Parathyroid adenoma (tissue), 2 donors: ENCODE data around the gene ST6GAL1.

Experiments used
- H2AFZ ChIP-seq: fragments of 300-600 bp; sonication (generic); one replicate; pipeline ENCODE4 v1.7.0; 2017; ENCODE audit warnings: antibody characterized with exemption, mild to moderate bottlenecking
- H3K27ac ChIP-seq: fragments of 300-600 bp; sonication (generic); one replicate; pipeline ENCODE4 v1.7.0; 2017
- H3K27me3 ChIP-seq: fragments of 300-600 bp; sonication (generic); one replicate; pipeline ENCODE4 v1.7.0; 2017; ENCODE audit warnings: low read length; ENCODE audit not compliant: control insufficient read depth, insufficient read depth
- H3K36me3 ChIP-seq: fragments of 300-600 bp; sonication (generic); one replicate; pipeline ENCODE4 v1.7.0; 2017; ENCODE audit warnings: low read length; ENCODE audit not compliant: control insufficient read depth, insufficient read depth
- H3K4me1 ChIP-seq: fragments of 300-600 bp; sonication (generic); one replicate; pipeline ENCODE4 v1.7.0; 2017; ENCODE audit warnings: control low read depth
- H3K4me2 ChIP-seq: fragments of 300-600 bp; sonication (generic); one replicate; pipeline ENCODE4 v1.7.0; 2017; ENCODE audit warnings: low read length
- H3K4me3 ChIP-seq: fragments of 300-600 bp; sonication (generic); one replicate; pipeline ENCODE4 v1.7.0; 2017; ENCODE audit warnings: low read depth, low read length
- H3K79me2 ChIP-seq: fragments of 300-600 bp; sonication (generic); one replicate; pipeline ENCODE4 v1.7.0; 2017; ENCODE audit warnings: control low read depth
- H3K9ac ChIP-seq: fragments of 300-600 bp; sonication (generic); one replicate; pipeline ENCODE4 v1.7.0; 2017; ENCODE audit warnings: mild to moderate bottlenecking
- H3K9me3 ChIP-seq: fragments of 300-600 bp; sonication (generic); one replicate; pipeline ENCODE4 v1.7.0; 2017; ENCODE audit warnings: low read length; ENCODE audit not compliant: control insufficient read depth
- TF ChIP-seq, protein P1 (sequence below): fragments of 300-600 bp; sonication (generic); IDR thresholded peaks from one replicate; pipeline ENCODE4 v1.7.0; 2017; ENCODE audit warnings: antibody characterized with exemption, mild to moderate bottlenecking
- donor health status: primary hyperparathyroidism.

Gene ST6GAL1

DNA sequence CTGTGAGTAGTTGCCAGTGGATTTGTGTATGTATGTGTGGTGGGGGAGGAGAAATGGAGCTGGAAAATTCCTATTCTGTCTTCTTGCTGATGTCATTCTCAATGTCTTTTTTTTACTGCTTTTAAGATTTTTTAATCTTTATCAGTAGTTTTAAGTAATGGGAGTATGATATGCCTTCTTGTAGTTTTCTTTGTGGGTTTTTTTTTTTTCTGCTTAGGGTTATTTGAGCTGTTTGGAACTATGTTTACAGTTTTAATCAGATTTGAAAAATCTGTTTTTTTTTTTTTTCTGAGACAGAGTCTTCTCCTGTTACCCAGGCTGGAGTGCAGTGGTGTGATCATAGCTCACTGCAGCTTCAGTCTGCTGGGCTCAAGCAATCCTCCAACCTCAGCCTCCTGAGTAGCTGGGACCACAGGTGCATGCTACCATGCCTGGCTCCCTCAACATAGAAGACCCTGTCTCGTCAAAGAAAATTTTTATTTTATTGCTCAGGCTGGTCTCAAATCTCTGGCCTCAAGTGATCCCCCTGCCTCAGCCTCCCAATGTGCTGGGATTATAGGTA is 171.8 kb downstream of the ST6GAL1 start:
- Histone ChIP-seq H3K27ac (peak overlapping the region; percentile 30), H3K36me3 (no peaks in the 10 kb centered on the region), H3K4me1 (peaks cover 4% of the 10 kb centered on the region)

GRCh38 chr3:187103251-187103650 is 172.9 kb downstream of the ST6GAL1 start:
- no peaks in the 10 kb centered on the region for H3K36me3 ChIP-seq
- no peak overlapping the region for H3K27ac ChIP-seq
- peaks cover 4% of the 10 kb centered on the region for H3K4me1 ChIP-seq
- H3K27me3 ChIP-seq: no peaks in the 10 kb centered on the region
- no peak overlapping the region for H2AFZ ChIP-seq
- H3K79me2 ChIP-seq: no peaks in the 10 kb centered on the region
- no peak overlapping the region for H3K4me2 ChIP-seq
- H3K9ac ChIP-seq: no peak overlapping the region
- TF ChIP-seq, protein P1, sequence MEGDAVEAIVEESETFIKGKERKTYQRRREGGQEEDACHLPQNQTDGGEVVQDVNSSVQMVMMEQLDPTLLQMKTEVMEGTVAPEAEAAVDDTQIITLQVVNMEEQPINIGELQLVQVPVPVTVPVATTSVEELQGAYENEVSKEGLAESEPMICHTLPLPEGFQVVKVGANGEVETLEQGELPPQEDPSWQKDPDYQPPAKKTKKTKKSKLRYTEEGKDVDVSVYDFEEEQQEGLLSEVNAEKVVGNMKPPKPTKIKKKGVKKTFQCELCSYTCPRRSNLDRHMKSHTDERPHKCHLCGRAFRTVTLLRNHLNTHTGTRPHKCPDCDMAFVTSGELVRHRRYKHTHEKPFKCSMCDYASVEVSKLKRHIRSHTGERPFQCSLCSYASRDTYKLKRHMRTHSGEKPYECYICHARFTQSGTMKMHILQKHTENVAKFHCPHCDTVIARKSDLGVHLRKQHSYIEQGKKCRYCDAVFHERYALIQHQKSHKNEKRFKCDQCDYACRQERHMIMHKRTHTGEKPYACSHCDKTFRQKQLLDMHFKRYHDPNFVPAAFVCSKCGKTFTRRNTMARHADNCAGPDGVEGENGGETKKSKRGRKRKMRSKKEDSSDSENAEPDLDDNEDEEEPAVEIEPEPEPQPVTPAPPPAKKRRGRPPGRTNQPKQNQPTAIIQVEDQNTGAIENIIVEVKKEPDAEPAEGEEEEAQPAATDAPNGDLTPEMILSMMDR: no peak
- no peaks in the 10 kb centered on the region for H3K9me3 ChIP-seq
- H3K4me3 ChIP-seq: no peak overlapping the region

More for the DNA sequence above, 171.8 kb downstream of the ST6GAL1 start:
- TF ChIP-seq, protein P1: no peak
- H3K4me3 ChIP-seq: peak overlapping the region; percentile 15
- no peak overlapping the region for H3K9ac ChIP-seq
- H3K4me2 ChIP-seq: peak overlapping the region; percentile 48
- no peaks in the 10 kb centered on the region for H3K27me3 ChIP-seq
- no peaks in the 10 kb centered on the region for H3K9me3 ChIP-seq
- peak overlapping the region; percentile 43 for H2AFZ ChIP-seq
- no peaks in the 10 kb centered on the region for H3K79me2 ChIP-seq

GRCh38 chr3:187104342-187104741 is 174.0 kb downstream of the ST6GAL1 start:
- Histone ChIP-seq H2AFZ (no peak overlapping the region), H3K9ac (no peak overlapping the region), H3K27ac (no peak overlapping the region), H3K27me3 (no peaks in the 10 kb centered on the region), H3K4me1 (peaks cover 4% of the 10 kb centered on the region), H3K36me3 (no peaks in the 10 kb centered on the region), H3K9me3 (no peaks in the 10 kb centered on the region), H3K4me2 (no peak overlapping the region), H3K4me3 (no peak overlapping the region), H3K79me2 (no peaks in the 10 kb centered on the region)
- TF ChIP-seq, protein P1: no peak

DNA sequence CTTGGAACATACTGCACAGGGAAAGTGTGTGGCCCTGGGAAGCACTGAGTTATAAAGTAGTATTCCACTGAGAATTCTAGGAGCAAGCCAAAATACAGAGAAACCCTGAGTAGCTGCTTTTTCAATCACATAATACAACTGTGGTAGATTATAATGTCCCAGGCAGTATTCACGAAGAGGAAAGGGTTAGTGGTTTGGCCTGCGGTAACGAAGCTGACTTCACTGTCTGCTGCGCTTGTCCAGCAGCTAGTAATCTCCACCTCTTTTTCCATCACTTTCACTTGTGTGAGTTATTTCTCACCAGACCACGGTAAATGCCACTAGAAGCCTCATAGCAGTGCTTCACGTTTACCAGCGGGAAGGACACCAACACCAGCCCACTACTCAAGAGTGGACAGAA is 174.6 kb downstream of the ST6GAL1 start:
- Histone ChIP-seq H3K9me3 (no peaks in the 10 kb centered on the region), H3K9ac (no peak overlapping the region), H3K27ac (no peak overlapping the region), H3K4me3 (no peak overlapping the region), H3K79me2 (no peaks in the 10 kb centered on the region), H3K36me3 (no peaks in the 10 kb centered on the region), H3K4me1 (peaks cover 4% of the 10 kb centered on the region), H3K4me2 (no peak overlapping the region), H3K27me3 (no peaks in the 10 kb centered on the region), H2AFZ (no peak overlapping the region)
- TF ChIP-seq, protein P1: no peak

- no peaks in the 10 kb centered on the region for H3K27me3 ChIP-seq
- no peak overlapping the region for H3K4me3 ChIP-seq
- H3K9ac ChIP-seq: no peak overlapping the region
- no peaks in the 10 kb centered on the region for H3K36me3 ChIP-seq
- H3K4me2 ChIP-seq: no peak overlapping the region
- TF ChIP-seq, protein P1: no peak
- no peaks in the 10 kb centered on the region for H3K9me3 ChIP-seq
- peaks cover 4% of the 10 kb centered on the region for H3K4me1 ChIP-seq
- H3K79me2 ChIP-seq: no peaks in the 10 kb centered on the region
- no peak overlapping the region for H2AFZ ChIP-seq
- no peak overlapping the region for H3K27ac ChIP-seq
These were observed 175.4 kb downstream of the ST6GAL1 start for GRCh38 chr3:187105700-187106099.
